Measurements from ENCODE around the gene GALM.
A peak's percentile ranks its signal among the peaks of the same experiment; 100 is the strongest.
"Not testable (repeated sequence)": the region's sequence is repeated elsewhere in the genome, so short reads cannot be mapped to it uniquely, and the experiment has no call there.

Gene GALM

GRCh38 chr2:38665854-38666555 is at the start of gene GALM:
Gene GALM, plus strand, starts transcription at chr2:38666114. Its CDS starts 48 bp downstream, at chr2:38666162.
- peak in 1 of 2 donors; percentile 21 for DNase-seq (ENCODE audit: low read depth in 1 of 2, low spot score in 1 of 2)

GRCh38 chr2:38617301-38617700 is 48.6 kb upstream of the GALM start:
- no peak for DNase-seq (ENCODE audit: low read depth in 1 of 2, low spot score in 1 of 2)

DNA sequence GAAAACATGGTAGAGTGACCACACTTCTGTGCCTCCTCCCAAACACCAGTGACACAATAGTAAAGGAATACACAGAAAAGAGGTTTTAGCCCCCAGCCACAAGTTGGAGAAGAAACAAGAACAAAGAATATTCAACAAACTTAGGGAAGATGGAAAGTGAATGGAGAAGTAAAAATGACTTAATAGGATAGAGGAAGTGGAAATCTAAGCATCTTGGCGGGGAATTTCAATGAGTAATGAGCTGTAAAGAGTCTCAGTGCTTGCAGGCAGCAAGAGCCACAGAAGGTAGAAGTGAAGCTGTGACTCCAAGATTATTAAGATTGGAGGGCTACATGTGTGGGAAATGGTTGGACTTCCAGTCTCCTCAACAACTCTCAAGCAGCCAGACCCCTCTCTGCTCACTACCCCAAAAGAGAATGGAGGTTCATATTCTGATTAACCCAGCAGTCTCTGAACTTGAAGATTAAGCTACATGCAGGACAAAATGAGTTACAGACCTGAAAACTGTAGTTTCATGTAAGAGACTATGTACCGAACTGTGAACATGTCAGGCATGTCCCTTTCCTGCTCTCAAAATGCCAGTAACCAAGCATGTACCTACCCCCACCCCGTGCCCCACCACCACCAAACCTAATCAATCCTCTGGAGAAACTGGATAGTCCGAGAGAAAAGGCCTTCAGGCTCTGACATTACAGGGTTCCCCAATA is 46.3 kb upstream of the GALM start:
- DNase-seq (ENCODE audit: low read depth in 1 of 2, low spot score in 1 of 2), result no peak

DNA sequence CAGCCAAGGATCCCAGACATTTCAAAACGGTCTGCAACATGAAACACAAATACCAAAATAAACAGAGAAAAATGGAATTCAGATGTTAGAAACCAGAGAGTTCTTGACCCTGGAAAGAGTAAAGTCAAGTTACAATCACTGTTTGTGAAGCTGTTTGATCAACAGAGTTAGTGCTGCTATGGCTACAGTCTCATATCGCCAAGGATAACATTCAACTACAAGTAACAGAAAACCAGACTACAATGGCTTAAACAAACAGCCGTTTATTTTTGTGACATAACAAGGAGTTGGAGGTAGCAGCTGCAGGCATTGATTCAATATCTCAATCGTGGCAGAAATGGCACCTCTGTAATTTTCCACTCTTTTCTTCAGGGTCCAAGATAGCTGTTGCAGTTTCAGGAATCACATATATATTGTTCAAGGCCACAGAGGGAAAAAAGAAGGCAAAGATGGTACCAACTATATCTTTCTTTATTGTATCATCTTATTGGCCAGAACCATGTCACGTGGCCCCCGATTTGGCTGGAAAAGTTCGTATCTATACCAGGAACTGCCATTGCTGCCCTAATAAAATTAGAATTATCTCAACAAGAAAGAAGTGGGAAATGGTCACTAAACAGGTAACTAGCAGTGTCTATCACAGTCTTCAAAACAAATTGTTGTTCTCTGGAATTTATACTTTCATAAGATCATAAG is 45.5 kb upstream of the GALM start:
- DNase-seq (ENCODE audit: low read depth in 1 of 2, low spot score in 1 of 2), result no peak

- no peak for DNase-seq (ENCODE audit: low read depth in 1 of 2, low spot score in 1 of 2)
These were observed 44.9 kb upstream of the GALM start for GRCh38 chr2:38621018-38621417.

- DNase-seq (ENCODE audit: low read depth in 1 of 2, low spot score in 1 of 2), result no peak
These were observed 43.7 kb upstream of the GALM start for GRCh38 chr2:38622210-38622609.

GRCh38 chr2:38626326-38627035 is 39.4 kb upstream of the GALM start:
- no peak for DNase-seq (ENCODE audit: low read depth in 1 of 2, low spot score in 1 of 2)

DNA sequence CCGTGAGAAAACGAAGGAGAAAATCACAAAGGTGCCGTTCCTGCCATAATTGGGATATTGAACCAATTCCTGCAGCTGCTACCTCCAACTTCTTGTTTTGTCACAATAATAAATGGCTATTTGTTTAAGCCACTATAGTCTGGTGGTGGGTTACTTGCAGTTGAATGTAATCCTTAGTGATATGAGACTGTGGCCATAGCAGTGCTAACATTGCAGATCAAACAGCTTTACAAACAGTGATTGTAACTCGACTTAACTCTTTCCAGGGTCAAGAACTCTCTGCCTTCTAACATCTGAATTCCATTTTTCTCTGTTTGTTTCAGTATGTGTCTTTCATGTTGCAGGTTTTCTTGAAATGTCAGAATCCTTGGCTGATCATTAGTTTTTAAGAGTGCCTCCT is 38.5 kb upstream of the GALM start:
- no peak for DNase-seq (ENCODE audit: low read depth in 1 of 2, low spot score in 1 of 2)

DNA sequence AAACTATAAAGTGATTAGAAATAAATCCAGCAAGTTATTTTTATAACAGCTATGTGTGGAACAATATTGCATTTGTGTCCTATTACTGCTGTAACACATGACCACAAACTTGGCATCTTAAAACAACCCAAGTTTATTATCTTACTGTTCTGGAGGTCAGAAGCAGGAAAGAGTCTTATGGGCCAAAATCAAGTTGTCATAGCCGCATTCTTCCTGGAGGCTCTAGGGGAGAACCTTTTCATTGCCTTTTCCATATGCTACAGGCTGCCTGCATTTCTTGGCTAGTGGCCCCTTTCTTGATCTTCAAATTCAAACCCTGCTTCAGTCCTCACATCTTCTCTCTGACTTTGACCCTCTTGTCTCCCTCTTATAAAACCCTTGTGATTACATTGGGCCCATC is 36.2 kb upstream of the GALM start:
- no peak for DNase-seq (ENCODE audit: low read depth in 1 of 2, low spot score in 1 of 2)

- no peak for DNase-seq (ENCODE audit: low read depth in 1 of 2, low spot score in 1 of 2)
These were observed 33.9 kb upstream of the GALM start for GRCh38 chr2:38631976-38632375.

- no peak for DNase-seq (ENCODE audit: low read depth in 1 of 2, low spot score in 1 of 2)
These were observed 32.9 kb upstream of the GALM start for GRCh38 chr2:38632980-38633379.

GRCh38 chr2:38633895-38634294 is 32.0 kb upstream of the GALM start:
- DNase-seq (ENCODE audit: low read depth in 1 of 2, low spot score in 1 of 2), result no peak

DNA sequence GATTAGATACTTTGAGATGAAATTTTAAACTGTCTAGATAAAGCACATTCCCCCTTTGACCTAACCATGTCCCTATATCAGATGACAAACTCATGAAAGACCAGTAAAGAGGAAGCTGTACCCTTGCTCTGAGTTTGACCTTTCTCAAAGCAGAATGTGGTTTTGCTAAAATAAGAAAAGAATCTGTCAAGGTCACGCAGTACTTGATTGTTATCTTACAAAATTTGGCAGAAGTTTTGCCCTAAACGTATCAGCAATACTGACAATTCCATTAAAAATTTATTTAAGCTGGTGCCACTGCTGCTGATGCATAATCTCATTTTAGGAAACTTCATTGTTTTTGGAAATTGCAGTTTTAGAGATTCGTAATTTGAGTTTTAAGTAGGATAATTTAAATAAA is 31.2 kb upstream of the GALM start:
- no peak for DNase-seq (ENCODE audit: low read depth in 1 of 2, low spot score in 1 of 2)

- DNase-seq (ENCODE audit: low read depth in 1 of 2, low spot score in 1 of 2), result no peak
These were observed 30.8 kb upstream of the GALM start for GRCh38 chr2:38635139-38635538.

GRCh38 chr2:38636069-38636468 is 29.8 kb upstream of the GALM start:
- DNase-seq (ENCODE audit: low read depth in 1 of 2, low spot score in 1 of 2), result no peak

DNA sequence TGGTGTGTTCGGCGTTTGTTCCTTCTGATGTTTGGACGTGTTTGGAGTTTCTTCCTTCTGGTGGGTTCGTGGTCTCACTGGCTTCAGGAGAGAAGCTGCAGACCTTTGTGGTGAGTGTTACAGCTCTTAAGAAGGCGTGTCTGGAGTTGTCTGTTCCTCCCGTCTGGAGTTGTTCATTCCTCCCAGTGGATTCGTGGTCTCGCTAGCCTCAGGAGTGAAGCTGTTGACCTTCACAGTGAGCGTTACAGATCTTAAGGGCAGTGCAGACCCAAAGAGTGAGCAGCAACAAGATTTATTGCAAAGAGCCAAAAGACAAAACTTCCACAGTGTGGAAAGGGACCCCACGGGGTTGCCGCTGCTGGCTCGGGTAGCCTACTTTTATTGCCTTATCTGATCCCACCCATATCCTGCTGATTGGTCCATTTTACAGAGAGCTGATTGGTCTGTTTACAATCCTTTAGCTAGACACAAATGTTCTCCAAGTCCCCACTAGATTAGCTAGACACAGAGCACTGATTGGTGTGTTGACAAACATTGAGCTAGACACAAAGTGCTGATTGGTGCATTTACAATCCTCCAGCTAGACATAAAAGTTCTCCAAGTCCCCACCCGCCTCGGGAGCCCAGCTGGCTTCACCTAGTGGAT is 23.4 kb upstream of the GALM start:
- DNase-seq (ENCODE audit: low read depth in 1 of 2, low spot score in 1 of 2), result not testable (repeated sequence)

- DNase-seq (ENCODE audit: low read depth in 1 of 2, low spot score in 1 of 2), result no peak
These were observed 22.8 kb upstream of the GALM start for GRCh38 chr2:38643021-38643671.

- DNase-seq (ENCODE audit: low read depth in 1 of 2, low spot score in 1 of 2), result not testable (repeated sequence)
These were observed 22.0 kb upstream of the GALM start for GRCh38 chr2:38643683-38644511.

- DNase-seq (ENCODE audit: low read depth in 1 of 2, low spot score in 1 of 2), result no peak
These were observed 17.7 kb upstream of the GALM start for GRCh38 chr2:38648107-38648761.

Measured in stimulated activated CD4-positive, alpha-beta T cell treated with anti-CD3 and anti-CD28 coated beads, Interleukin-15, amount 100 ng/mL, for 1 hour (primary cell).